Epithelial cell of prostate (primary cell): ENCODE measurements around the gene SNURF.
"Not testable (repeated sequence)": the region's sequence is repeated elsewhere in the genome, so short reads cannot be mapped to it uniquely, and the experiment has no call there.

Source experiments
- DNase-seq: peaks from one replicate; pipeline ENCODE4 v3.0.0-alpha.2; 2011; ENCODE audit warnings: low read depth, low spot score
- H3K27ac ChIP-seq: fragments of 450-650 bp; 2 replicates; pipeline ENCODE4 v1.5.1; 2017; ENCODE audit warnings: mild to moderate bottlenecking

Gene SNURF

GRCh38 chr15:24954783-24955530 lies at the start of gene SNURF, which contains the start of gene SNRPN:
Gene SNURF (plus strand): TSS chr15:24954987. CDS start chr15:24955049, 62 bp downstream.
Gene SNRPN (plus strand): TSS chr15:24954987. CDS start chr15:24974454, 19,467 bp downstream.
- peak within 1 kb of the TSS; percentile 71 for H3K27ac ChIP-seq
- DNase-seq, result no peak

GRCh38 chr15:24916305-24917009 lies 38.3 kb upstream of the SNURF start:
- no peak for DNase-seq
- no peak overlapping the region for H3K27ac ChIP-seq

GRCh38 chr15:24917431-24917830 lies 37.4 kb upstream of the SNURF start:
- no peak overlapping the region for H3K27ac ChIP-seq
- no peak for DNase-seq

- DNase-seq, result no peak
- no peak overlapping the region for H3K27ac ChIP-seq
Measured at GRCh38 chr15:24919446-24919845, 35.3 kb upstream of the SNURF start.

GRCh38 chr15:24922781-24923180 lies 32.0 kb upstream of the SNURF start:
- DNase-seq, H3K27ac ChIP-seq: not testable (repeated sequence)

GRCh38 chr15:24924153-24924552 lies 30.6 kb upstream of the SNURF start:
- no peak for DNase-seq
- no peak overlapping the region for H3K27ac ChIP-seq

GRCh38 chr15:24924621-24925020 lies 30.2 kb upstream of the SNURF start:
- DNase-seq, result no peak
- no peak overlapping the region for H3K27ac ChIP-seq

- DNase-seq, H3K27ac ChIP-seq: not testable (repeated sequence)
Measured at GRCh38 chr15:24931874-24932732, 22.7 kb upstream of the SNURF start.

GRCh38 chr15:24933716-24934115 lies 21.1 kb upstream of the SNURF start:
- H3K27ac ChIP-seq, result no peak overlapping the region
- no peak for DNase-seq

GRCh38 chr15:24938224-24938623 lies 16.6 kb upstream of the SNURF start:
- DNase-seq, H3K27ac ChIP-seq: not testable (repeated sequence)

- DNase-seq, result no peak
- H3K27ac ChIP-seq, result no peak overlapping the region
Measured at GRCh38 chr15:24940236-24940635, 14.6 kb upstream of the SNURF start.

GRCh38 chr15:24943361-24943760 lies 11.4 kb upstream of the SNURF start:
- DNase-seq, result no peak
- H3K27ac ChIP-seq, result no peak overlapping the region

GRCh38 chr15:24944954-24945353 lies 9.8 kb upstream of the SNURF start:
- no peak for DNase-seq
- H3K27ac ChIP-seq, result no peak overlapping the region

GRCh38 chr15:24945711-24946110 lies 9.1 kb upstream of the SNURF start:
- DNase-seq, result no peak
- H3K27ac ChIP-seq, result no peak overlapping the region

- DNase-seq, result no peak
Measured at GRCh38 chr15:24948495-24948894, 6.3 kb upstream of the SNURF start.

GRCh38 chr15:24955531-24955921 lies 739 bp downstream of the SNURF start:
- no peak for DNase-seq

More at GRCh38 chr15:24948495-24948894, 6.3 kb upstream of the SNURF start:
- no peak overlapping the region for H3K27ac ChIP-seq

GRCh38 chr15:24956111-24956838 lies 1.5 kb downstream of the SNURF start:
- no peak for DNase-seq
- peak overlapping the region; percentile 71 for H3K27ac ChIP-seq

More at GRCh38 chr15:24955531-24955921, 739 bp downstream of the SNURF start:
- peak overlapping the region; percentile 71 for H3K27ac ChIP-seq

- no peak overlapping the region for H3K27ac ChIP-seq
- no peak for DNase-seq
Measured at GRCh38 chr15:24957691-24958090, 2.9 kb downstream of the SNURF start.

- DNase-seq, result no peak
- no peak overlapping the region for H3K27ac ChIP-seq
Measured at GRCh38 chr15:24961967-24962366, 7.2 kb downstream of the SNURF start.

GRCh38 chr15:24962880-24963279 lies 8.1 kb downstream of the SNURF start:
- DNase-seq, result no peak
- no peak overlapping the region for H3K27ac ChIP-seq
